HG02759 (cell line): ENCODE measurements around the gene HS3ST3B1.

Source experiments
- ATAC-seq: cut with Tn5 transposase; IDR thresholded peaks from one replicate; pipeline ENCODE4 v1.9.1; 2021; ENCODE audit warnings: mild to moderate bottlenecking, moderate library complexity; ENCODE audit not compliant: unreplicated experiment

Gene HS3ST3B1

DNA sequence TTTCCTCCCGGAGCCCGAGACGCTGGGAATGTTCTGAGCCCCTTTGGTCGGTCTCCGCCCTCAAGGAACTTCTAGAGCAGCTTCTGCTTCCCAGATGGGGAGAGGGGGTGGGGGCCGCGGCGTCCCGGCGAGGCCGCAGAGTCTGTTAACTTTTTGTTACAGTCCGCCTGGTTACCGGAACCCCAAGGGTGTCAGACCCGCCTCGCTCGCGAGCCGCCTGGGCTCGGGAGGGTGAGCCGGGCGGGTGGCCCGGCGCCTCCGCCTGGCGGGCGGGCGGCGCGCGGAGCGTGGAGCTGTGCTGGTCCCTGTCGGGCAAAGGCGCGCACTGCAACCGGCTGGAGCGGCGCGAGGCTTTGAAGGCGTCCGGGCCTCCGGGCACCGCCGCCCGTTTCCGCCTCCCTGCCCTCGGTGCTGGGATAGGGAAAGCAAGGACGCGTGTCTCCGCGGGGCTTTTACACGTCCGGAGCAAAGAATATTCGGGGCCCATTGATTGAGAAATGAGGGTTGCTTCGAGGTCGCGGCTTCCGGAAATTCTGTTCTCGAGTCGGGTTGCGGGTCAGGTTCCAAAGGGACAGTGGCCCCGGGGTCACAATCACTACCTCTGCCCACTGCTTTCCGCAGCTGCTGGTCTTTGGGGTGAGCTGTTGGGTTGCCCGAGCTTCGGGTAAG, 1.7 kb downstream of the HS3ST3B1 start:
- ATAC-seq = peak; percentile 62

DNA sequence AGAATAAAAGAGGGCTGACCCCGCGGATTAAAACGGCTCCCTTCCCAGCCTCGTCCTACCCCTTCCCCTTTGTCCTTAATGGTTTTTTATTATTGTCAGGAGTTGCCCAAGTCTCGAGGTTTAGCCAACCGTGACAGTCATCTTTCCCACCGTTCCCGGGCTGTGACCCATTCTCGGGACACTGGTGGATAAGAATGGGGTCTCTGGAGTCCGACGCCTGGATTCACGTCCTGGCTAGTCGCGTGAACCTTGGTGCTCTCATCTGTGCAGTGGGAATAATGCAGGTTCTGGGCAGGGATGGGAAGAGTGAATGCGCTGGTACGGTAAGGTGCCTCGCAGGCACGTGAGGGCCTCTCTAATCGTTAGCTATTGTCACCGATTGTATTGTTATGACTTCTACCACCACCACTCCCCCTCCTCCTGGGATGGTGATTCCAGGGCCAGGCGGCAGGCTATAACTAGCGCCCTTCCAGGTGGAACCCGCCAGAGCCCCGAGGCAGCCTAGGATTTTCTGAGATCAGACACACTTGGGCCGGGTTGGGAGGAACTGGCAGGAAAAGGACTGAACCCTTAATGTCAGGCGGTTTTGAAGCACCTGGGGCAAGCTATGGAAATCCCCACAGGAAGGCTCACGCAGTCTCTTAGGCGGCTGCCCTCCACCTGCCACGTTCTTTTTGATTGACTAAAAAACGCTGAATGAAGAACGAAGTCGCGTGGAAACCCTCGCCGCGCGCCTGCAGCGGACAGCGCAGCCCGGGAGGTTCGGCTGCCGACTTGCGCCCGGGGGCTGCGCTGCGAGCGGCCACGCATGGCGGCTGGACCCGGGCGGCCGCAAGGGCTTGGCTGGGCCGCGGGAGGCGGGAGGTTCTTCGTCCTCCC, 2.7 kb downstream of the HS3ST3B1 start:
- ATAC-seq = no peak

DNA sequence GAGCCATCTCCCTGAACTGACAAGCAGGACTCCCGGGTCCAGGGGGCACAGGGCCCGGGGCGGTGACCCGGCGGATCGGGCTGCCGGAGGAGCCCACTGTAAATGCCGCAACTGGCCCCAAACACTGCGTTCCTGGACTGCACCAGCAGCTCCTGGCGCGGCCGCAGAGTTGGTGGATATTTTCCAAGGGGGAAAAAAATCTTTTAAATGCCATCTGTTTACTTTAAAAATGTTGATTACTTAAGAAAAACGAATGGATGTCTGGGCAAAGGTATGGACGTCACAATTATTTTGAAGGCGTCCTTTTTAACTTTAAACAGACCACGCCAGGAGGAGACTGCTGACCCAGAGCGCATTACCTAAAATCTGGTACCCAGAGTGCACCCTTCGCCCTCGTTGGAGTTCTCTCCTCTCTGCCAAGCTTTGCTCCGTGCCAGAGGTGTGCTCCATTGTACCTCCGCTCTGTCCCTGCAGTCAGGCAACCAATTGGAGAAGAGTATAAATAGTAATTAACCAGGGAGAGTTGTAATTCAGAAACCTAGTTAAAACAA, 3.4 kb downstream of the HS3ST3B1 start:
- ATAC-seq = no peak

DNA sequence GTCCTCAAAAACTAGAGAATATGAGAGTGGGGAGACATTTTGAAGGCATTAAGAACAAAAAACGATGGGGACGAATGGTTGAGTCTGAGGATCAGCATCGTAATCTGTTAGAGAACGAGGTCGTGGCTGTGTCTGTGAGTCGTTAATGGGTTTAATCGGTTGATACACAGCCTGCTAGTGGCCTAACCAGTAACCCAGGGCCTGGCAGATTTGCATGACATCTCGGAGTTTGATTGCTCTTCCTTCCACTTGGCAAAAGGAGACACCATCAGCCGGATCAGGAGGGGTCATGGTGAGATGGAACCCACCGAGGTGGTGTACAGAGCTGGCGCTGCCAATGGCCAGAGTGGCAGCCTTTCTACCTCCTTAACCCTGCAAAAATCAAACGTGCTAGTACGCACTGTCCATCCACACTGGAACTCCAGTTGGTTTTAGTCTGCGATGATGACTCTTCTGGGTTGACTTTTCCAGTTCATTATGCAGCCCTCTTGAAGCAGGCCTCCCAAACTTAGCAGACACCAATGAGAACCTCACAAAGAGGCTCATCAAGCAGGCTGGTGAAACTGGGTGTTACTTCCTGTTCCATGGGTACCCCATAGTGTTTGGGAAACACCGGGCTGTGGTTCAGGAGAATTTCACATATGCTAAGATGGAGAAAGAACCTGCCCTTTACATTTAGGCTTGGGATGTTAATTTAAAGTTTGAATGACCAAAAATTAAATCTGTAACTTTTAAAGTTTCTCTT, 4.1 kb downstream of the HS3ST3B1 start:
- no peak for ATAC-seq

DNA sequence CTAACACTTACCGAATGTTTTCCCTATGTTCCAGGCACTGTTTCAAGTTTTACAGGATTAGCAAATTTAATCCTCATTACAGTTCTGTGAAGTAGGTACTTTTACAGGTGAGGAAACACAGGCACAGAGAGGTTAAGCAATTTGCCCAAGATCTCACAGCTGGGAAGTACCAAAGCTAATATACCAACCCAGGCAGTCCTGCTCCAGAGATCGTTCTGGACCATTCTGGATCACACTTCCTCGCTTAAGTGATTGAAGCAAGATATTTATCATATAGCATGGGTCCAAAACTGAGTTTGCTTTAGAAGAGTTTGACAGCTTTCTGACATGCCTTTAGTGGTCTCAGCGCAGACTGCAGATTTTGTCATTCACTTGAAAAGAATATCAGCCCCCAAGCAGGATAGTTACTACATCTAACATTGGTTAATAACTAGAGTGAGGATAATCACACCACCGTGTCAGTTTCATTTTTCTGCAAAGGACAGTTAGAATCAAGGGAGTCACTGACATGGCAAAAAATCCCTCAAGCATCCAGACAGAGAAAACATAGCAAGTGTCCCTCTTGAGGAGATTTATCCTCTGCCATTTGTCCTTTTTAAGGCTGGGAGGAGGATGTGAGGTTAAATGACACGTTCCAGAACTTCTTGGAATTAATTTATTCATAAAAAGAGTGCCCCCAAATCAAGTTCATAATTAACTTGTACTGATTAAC, 5.1 kb downstream of the HS3ST3B1 start:
- ATAC-seq = no peak

DNA sequence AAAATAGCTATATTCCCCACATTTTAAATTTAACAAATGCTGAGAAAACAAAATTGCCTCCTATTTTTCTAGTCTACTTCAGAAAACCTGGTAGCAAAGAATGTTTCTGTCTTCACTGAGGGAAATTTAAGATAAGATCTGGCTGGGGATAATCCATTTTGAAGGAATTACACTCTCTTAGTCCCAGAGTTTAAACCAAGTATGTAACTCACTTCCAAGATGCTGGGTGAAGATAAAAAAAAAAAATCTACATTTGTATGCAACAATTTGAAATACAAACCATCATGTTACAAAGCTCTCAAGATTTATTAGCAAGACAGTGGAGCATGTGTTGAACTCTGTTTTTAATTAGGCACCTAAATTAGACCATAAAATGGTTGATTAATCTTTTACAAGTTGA, 5.7 kb downstream of the HS3ST3B1 start:
- ATAC-seq = no peak

DNA sequence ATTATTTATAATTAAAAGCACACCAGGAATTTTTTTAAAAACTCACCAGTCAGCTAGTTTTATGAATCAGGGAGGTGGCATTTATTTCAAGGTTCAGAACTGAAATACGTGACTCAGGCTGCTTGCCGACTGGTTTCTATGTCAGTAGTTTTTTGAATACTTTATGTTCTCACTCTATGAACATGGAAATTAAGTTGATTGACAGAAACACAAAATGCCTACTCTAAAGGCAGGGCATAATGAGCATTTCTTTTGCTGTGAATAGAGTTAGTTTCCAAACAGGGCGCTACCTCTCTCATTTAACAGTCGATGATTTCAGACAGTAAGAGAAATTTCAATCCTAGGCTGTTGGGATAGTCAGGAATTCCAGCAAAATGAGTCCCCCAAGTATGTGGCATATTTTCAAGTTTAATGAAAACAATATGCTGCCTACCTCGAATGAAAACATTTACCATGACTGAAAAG, 6.7 kb downstream of the HS3ST3B1 start:
- no peak for ATAC-seq

DNA sequence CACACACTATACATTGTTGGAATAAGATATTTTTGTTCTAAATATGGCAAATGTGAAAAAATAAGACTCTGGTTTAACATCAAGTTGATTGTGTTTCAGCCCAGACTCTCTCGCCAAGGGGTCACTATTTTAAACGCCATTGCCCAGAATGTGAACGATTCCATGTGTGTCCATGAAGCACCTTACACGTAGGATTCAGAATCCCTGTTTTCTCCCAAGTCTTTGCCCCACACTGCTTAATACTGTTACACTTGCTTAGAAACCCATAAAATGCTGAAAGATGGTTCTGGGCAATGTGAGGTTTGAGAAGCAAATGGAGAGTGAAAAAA, 7.7 kb downstream of the HS3ST3B1 start:
- ATAC-seq = no peak

DNA sequence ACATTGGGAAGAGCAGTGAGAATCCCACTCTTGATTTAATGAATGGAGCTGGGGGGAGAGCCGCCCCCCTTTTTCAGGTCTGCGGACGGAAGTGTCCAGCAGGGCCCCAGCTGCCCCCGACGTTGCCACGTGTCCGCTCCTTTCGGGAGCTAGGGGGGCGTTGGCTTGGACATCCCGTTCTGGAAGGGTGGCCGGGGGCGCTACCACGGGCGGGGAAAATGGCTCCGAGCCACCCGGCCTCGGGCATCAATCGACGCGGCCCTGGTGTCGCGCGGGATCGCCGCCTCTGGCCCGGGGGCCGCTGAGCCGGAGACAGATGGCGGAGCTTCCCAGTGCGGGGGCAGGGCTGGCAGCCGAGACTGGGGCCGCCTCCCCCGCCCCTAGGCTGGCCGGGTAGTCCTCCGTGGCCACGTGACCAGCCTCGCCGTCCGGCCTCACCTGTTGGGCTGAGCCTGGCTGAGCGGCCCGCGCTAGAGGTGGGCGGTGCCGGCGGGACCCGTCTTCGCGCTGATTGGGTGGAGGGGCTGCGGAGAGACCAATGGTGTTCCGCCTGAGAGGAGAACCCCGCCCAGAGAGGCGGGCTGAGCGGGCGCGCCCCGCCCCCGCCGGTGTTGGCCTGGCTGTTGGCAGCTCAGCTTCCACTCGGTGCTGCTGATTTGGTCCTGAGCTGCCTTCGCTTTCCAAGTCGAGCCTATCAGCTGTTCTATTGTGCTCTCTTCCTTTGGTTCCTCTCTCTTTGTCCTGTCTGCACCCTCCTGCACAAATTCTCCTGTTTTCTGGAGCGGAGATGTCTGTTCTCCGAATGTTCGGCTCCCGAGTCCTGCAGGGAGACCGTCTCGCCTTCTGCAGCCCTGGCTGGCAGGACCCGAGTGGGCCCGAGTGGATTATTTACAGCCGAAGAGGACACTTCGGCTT, 8.3 kb downstream of the HS3ST3B1 start:
- ATAC-seq = peak; percentile 93

DNA sequence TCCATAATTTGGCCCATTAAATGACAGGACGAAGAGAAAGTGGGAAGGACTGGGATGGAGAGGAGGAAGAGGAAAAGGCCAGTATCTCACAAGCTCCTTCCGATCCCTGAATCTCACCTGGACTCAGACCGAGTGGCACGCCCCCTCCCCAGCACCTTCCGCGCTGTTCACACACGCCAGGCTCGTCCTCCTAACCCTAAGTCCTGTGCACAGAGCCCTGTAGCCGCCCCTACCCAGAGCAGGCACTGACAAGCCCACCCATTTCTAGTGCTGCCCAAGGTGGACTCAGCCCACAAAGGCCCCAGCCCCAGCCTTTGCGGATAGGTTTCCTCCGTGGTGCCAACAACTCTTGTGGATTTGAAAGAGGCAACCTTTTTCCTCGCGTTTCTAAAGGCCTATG, 9.2 kb downstream of the HS3ST3B1 start:
- no peak for ATAC-seq

DNA sequence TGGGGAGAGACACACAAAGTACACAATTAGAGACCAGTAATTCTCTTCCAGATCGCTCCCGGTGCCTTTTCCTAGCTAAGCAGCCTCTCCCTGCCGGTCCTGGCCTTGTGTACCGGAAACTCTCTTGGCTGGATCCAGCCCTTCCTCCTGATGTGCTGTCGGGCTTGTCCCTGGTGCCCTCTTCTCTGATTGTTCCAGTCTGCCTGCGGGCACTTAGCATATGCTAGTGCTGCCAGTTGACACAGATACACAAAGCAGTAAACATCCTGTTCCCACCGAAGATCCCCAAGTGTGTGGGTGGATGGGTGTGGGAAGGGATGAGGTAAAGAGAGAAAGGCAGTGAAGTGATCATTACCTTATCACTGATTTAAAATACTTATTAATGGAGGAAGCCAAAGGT, 9.7 kb downstream of the HS3ST3B1 start:
- no peak for ATAC-seq

DNA sequence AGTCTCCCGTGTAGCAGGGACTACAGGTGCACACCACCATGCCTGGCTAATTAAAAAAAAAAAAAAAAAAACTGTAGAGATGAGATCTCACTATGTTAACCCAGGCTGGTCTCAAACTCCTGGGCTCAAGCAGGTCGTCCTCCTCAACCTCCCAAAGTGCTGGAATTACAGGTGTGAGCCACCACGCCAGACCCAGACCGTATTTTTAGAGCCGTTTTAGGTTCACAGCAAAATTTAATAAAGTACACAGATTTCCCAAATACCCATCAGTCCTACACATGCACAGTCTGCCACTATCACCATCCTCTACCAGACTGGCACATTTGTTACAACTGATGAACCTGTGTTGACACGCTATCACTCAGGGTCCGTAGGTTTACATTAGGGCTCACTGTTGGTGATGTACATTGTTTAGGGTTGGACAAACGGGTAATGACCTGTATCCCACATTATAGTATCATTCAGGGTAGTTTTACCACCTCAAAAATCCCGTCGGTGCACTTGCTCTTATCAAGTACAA, 10.4 kb downstream of the HS3ST3B1 start:
- no peak for ATAC-seq

DNA sequence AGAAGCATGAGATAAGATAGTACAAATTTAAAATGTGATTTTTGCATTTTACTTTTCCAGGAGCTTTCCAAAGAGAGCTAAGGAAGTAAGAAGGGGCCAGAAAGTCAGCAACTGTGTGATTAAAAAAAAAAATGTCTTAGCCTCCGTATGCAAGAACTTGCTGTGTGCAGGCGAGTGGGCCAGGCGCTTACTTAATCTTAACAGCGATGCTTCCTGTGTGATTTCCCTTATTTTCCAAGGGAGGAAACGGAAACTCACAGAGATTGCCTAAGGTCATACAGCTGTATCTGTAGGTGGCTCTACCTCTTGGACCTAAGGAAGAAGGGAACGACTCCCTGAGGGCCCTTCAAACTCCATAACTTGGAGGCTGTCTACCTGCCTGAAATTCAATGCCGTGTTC, 11.1 kb downstream of the HS3ST3B1 start:
- ATAC-seq = no peak

DNA sequence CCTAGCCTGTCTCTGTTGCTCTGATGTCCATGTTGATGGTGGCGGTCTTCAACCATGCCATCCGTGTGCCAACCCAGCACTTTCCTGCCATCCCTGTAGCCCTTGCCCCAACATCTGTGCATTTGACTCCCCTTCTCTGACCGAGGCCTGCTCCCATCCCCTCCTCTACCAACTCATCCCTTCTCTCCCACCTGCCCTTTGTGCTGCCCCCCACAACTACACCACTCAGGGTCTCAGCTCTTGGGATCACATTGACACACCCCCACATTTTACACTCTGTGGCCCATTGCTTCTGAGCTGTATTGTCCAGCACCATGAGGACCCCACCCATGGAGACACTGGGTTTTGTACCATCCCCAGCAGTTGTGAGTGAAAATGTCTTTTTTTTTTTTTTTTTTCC, 11.6 kb downstream of the HS3ST3B1 start:
- no peak for ATAC-seq

DNA sequence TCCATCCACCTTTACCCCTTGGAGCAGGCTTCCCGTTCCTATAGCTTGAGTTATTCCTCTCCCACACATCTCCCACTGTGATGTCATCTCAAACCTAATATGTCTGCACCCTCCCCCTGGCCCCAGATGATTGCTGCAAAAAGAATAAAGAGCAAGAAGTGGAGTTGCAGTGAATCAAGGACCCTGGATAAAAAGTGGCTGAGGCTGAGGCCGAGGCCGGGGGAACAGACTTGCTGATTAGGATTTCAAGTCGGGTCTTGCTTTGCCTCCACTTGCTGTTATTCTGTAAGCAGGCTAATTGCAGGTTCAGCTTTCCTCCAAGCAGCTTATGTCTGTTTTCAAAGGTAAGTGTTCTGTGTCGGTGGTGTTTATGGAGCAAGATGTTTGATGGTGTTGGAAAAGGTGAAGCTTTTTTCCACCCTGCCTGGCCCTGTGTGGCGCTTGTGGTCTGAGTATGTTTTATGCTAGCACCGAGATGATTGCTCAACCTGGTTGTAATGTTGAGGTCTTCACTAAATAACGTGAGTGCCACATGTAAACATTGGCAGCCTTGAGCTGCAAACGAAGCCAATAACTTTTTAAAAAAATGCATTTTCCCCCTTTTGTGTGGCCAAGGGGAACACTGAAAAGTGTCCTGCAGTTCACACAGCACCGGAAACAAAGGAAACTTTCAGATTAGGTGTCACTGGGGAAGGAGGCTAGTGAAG, 15.4 kb downstream of the HS3ST3B1 start:
- no peak for ATAC-seq

DNA sequence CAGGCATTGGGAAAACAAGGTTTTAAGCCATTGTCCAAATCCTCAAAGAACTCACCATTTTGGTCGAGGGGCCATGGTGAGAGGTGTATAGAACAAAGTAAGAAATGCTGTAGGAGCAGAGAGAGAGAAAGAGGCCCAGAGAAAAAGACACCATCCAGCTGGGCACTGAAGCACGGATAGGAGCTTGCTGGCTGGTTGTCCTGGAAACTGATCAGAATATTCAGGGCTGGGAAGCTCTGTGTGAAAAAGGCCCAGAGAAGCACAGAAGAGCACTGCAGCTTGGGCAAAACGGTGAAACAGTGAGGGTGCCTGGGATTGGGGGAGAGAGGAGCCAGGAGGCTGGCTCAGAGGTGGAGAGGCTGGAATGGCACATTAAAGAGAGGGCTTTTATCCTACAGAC, 16.5 kb downstream of the HS3ST3B1 start:
- ATAC-seq = no peak

DNA sequence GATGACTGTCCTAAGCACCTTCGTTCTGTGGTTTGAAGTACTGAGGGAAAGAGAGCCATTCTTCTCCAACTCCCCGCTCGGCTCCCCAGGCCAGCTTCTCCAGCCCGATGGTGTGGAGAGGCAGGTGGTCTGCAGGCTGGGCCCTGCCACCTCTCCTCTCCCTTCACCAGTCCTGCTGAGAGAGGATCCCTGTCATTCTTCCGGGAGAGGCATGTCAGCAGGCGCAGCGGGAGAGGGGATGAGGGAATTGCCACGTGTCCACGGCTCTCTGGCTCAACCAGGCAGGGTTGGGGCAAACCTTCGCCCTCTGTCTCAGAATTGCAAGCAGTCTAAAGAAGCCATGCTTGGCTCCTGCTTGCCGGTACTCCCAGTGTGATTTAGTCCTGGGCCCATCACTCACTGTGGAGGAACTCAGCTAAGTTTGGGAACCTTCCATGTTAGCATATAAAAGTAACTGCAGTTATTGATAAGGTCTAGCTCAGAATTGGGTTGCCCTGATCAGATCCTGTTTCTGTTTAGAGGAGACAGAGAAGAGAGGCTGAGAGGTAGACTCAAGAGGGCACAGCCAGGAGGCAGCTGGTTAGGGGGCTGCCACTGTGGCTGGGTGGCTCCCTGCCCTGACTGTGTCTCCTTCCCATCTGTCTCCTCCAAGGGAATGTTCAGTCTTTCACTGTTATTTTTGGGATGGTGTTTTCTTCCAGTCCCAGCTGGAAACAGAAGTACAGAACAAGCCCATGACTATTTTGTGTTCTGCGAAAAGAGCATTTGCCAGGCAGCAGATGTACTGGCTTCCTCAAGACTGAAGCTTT, 17.4 kb downstream of the HS3ST3B1 start:
- ATAC-seq = no peak

DNA sequence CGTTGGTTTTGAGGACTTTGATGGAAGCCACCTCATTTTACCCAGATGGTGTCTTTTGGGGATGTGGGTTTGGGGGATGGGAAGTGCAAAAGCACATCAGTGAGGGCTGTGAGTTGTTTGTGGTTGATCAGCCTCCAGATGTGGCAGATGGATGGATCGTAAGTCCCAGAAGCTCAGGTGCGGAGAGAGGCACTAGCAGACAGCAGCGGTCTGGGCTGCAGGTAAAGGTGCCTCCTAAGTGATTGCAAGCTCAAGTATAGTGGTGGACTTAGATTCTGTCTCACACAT, 18.0 kb downstream of the HS3ST3B1 start:
- no peak for ATAC-seq
